ENCODE results near the gene IRS1. TPM values are rescaled to one million over a fixed set of nuclear protein-coding genes. Genes with fewer than 3 reads are reported as not detected.

IRS1 gene
- total RNA-seq, 1 donor from 2014 or later: 11.3 TPM

DNA sequence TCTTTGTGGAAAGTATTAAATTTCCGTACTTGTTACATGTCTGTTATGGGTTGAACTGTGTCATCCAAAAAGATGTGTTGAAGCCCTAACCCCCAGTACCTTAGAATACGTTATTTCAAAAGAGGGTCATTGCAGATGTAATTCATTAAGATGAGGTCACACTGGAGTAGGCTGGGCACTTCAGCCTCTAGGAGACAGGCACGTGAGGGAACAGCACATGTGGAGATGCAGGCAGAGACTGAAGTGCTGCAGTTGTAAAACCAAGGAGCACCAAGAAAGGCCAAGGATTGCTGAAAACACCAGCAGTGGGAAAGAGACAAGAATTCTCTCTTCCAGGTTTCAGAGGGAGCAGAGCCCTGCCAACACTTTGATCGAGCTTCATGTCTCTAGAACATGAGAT is 31.6 kb upstream of the IRS1 start:
- DNase-seq (no peak), ATAC-seq (no peak)
- no peaks in the 10 kb centered on the region for H3K27me3 ChIP-seq (ENCODE audit: low read depth)
- H3K4me1 ChIP-seq: peaks cover 14% of the 10 kb centered on the region
- no peak overlapping the region for H3K27ac ChIP-seq
- intact Hi-C loops (cut with DNase I): no loop called here
- no peak overlapping the region for H3K4me3 ChIP-seq
- H3K36me3 ChIP-seq: no peaks in the 10 kb centered on the region
- no peak for TF ChIP-seq CTCF (IDR thresholded peaks at IDR 0.05)
- H3K9me3 ChIP-seq: no peaks in the 10 kb centered on the region

GRCh38 chr2:226829721-226830631 is 30.4 kb upstream of the IRS1 start:
- ATAC-seq (no peak), DNase-seq (no peak)
- H3K4me3 ChIP-seq: no peak overlapping the region
- H3K4me1 ChIP-seq: peaks cover 9% of the 10 kb centered on the region
- H3K27ac ChIP-seq: no peak overlapping the region
- TF ChIP-seq CTCF (IDR thresholded peaks at IDR 0.05): no peak
- H3K36me3 ChIP-seq: no peaks in the 10 kb centered on the region
- H3K9me3 ChIP-seq: no peaks in the 10 kb centered on the region
- H3K27me3 ChIP-seq (ENCODE audit: low read depth): no peaks in the 10 kb centered on the region
- intact Hi-C loops (cut with DNase I): no loop called here

DNA sequence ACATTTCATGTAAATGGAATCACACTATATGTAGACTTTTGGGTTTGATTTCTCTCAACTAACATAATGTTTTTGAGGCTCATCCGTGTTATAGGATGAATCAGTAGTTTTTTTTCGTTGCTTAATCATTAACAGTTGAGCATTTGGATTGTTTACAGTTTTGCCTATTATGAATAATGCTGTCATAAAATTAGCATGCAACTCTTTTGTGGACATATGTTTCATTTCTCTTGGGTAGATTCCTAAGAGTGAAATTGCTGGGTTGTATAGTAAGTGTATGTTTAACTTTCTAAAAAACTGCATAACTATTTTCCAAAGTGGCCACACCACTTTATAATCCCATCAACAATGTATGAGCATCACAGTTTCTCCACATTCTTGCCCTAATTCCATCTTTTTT is 28.6 kb upstream of the IRS1 start:
- Histone ChIP-seq H3K27me3 (ENCODE audit: low read depth) (no peaks in the 10 kb centered on the region), H3K36me3 (no peaks in the 10 kb centered on the region), H3K4me3 (no peak overlapping the region), H3K4me1 (no peaks in the 10 kb centered on the region), H3K27ac (no peak overlapping the region), H3K9me3 (no peaks in the 10 kb centered on the region)
- DNase-seq (no peak), ATAC-seq (no peak)
- no peak for TF ChIP-seq CTCF (IDR thresholded peaks at IDR 0.05)
- intact Hi-C loops (cut with DNase I): no loop called here

- Histone ChIP-seq H3K4me1 (no peaks in the 10 kb centered on the region), H3K27me3 (ENCODE audit: low read depth) (no peaks in the 10 kb centered on the region), H3K9me3 (no peaks in the 10 kb centered on the region), H3K27ac (no peak overlapping the region), H3K36me3 (no peaks in the 10 kb centered on the region), H3K4me3 (no peak overlapping the region)
- no peak for TF ChIP-seq CTCF (IDR thresholded peaks at IDR 0.05)
- intact Hi-C loops (cut with DNase I): no loop called here
- DNase-seq (no peak), ATAC-seq (no peak)
Measured at GRCh38 chr2:226825056-226825455, 25.4 kb upstream of the IRS1 start.

DNA sequence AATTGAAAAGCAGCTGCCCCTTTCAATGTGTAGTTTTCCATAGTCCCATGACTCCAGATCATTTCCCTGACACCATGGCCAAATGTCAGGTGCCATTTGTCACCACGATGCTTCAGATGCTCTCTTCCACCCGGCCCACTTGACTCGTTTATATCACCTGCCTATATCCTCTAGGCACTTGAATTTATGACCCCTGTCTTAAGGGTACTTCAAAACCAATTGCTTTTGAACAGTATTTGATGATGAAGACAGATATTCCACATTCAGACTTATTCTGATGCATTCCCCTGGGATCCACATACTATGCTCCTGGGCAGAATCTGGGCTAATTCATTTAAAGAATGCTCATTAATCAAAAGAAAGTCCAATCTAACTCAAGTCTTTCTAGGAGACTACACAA is 19.3 kb upstream of the IRS1 start:
- intact Hi-C loops (cut with DNase I): no loop called here

More for the DNA sequence above, 19.3 kb upstream of the IRS1 start:
- DNase-seq (no peak), ATAC-seq (no peak)
- no peaks in the 10 kb centered on the region for H3K36me3 ChIP-seq
- TF ChIP-seq CTCF (IDR thresholded peaks at IDR 0.05): no peak
- no peaks in the 10 kb centered on the region for H3K27me3 ChIP-seq (ENCODE audit: low read depth)
- H3K4me3 ChIP-seq: no peak overlapping the region
- H3K4me1 ChIP-seq: no peaks in the 10 kb centered on the region
- no peak overlapping the region for H3K27ac ChIP-seq
- no peaks in the 10 kb centered on the region for H3K9me3 ChIP-seq
